GM12873 (cell line): ENCODE results near the gene LBP.

Source experiments
- CTCF ChIP-seq: IDR thresholded peaks from 2 replicates; pipeline ENCODE4 v1.5.1; 2012; ENCODE audit warnings: low read depth, mild to moderate bottlenecking, moderate library complexity, low read length, control low read depth; ENCODE audit not compliant: insufficient read depth; ENCODE audit errors: missing control alignments

The LBP gene

GRCh38 chr20:38334016-38334415 is 12.3 kb upstream of the LBP start:
- no peak for TF ChIP-seq CTCF

- no peak for TF ChIP-seq CTCF
Observed at GRCh38 chr20:38336726-38337125, 9.6 kb upstream of the LBP start.

- peak; percentile 68 for TF ChIP-seq CTCF
Observed at GRCh38 chr20:38337561-38338140, 8.6 kb upstream of the LBP start.

GRCh38 chr20:38338849-38339520 is 7.3 kb upstream of the LBP start:
- TF ChIP-seq CTCF: no peak

- TF ChIP-seq CTCF: no peak
Observed at GRCh38 chr20:38339997-38340396, 6.3 kb upstream of the LBP start.

GRCh38 chr20:38340693-38341092 is 5.6 kb upstream of the LBP start:
- no peak for TF ChIP-seq CTCF

GRCh38 chr20:38342216-38342615 is 4.1 kb upstream of the LBP start:
- TF ChIP-seq CTCF: no peak
